Stimulated activated CD8-positive, alpha-beta memory T cell treated with anti-CD3 and anti-CD28 coated beads, Interleukin-12 subunit alpha, Interleukin-12 subunit beta, amount 100 ng/mL, for 4 hours (primary cell): ENCODE results near the gene PDSS2.
"Not testable (repeated sequence)": the region's sequence is repeated elsewhere in the genome, so short reads cannot be mapped to it uniquely, and the experiment has no call there.

Experiments used
- DNase-seq: peaks from one replicate; pipeline ENCODE4 v3.0.0-alpha.2; 2020; ENCODE audit warnings: low read depth

The PDSS2 gene, protein sequence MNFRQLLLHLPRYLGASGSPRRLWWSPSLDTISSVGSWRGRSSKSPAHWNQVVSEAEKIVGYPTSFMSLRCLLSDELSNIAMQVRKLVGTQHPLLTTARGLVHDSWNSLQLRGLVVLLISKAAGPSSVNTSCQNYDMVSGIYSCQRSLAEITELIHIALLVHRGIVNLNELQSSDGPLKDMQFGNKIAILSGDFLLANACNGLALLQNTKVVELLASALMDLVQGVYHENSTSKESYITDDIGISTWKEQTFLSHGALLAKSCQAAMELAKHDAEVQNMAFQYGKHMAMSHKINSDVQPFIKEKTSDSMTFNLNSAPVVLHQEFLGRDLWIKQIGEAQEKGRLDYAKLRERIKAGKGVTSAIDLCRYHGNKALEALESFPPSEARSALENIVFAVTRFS

DNA sequence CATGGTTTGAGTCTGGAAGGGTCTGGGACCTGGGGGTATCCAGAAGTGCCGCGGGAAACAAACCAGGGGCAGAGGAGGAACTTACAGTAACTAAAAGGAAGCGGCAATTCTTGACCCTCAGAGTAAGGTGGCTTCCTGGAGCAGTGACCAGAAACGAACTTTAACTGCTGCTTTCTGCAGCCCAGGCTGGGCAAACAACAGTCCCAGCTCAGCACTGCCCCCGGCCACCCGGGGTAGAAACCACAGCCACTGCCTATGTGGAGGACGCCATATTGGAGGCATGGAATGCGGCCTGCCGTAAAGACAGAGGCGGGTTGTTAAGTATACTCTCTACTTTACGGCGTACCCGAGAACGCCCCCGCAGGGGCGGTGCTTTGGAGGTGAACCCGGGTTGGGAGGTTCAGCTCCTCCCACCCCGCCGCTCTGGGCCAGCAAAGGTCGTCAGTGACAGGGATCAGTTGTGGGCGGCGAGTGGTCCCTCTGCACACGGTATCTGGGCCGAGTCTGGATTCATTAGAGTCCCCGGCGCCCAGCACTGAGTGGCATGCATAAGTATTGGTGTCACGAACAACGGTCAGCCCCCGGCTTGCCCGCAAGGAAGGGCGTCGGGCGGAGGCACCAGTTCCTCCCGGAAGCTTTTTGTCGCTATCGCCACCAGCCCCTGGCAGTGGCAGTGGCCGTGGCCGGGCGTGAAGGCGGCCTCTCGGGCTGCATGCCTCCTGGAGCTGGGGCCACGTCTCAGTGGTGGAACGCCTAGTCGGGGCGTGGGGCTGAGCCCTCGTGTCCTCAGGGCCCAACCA, at the start of gene PDSS2:
Gene PDSS2 (minus strand): TSS at position 282 of the 800 bp plus-strand sequence. CDS start 279 bp downstream, at position 3.
- DNase-seq = peak; percentile 96

DNA sequence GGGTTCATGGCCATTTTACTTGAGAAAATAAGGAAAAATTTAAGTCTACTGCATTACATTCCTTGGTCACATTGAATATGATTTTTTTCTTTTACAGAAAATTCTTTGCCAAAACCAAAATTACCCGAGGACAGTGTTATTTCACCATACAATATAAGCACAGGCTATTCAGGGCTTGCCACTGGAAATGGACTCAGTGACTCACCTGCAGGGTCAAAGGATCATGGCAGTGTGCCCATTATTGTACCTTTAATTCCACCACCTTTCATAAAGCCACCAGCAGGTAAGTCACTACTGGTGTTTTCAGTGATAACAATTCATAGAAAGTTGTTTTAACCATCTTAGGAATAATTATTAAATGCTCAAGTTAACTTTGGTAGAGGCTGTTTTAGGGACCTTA, 46.8 kb upstream of the PDSS2 start:
- no peak for DNase-seq

DNA sequence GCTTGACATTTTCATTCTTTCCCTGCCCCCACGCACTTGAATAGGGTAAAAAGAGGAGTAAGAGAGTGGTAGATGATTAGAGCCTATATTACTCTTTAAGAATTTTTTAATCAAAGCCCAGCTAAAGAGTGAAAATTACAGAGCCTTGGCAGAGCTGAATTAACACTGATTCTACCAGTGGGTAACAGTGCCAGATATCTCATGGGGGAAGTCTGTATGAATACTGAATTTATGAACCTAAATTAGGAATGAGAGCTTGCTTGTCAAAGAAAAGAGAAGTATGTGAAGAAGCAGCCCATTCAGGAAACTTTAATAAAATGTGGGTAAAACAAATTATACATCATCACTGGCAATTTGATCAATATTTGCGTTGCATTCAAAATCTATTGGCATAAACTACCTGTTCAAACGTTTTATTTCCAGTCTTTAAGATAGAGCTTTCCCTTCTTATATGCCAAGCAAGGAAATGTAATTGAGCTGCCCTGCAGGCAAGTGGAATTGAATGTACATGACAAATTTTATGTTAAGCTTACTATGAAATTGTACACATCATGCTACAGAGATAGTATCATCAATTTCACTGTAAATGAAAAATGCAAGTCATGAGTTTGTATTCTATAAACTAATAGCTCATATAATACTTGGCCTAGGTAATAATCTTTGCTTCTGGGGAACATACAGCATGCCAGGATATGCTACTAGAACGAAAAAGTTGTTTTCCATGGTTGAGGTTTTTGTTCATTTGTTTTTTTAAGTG, 45.1 kb upstream of the PDSS2 start:
- DNase-seq = no peak

DNA sequence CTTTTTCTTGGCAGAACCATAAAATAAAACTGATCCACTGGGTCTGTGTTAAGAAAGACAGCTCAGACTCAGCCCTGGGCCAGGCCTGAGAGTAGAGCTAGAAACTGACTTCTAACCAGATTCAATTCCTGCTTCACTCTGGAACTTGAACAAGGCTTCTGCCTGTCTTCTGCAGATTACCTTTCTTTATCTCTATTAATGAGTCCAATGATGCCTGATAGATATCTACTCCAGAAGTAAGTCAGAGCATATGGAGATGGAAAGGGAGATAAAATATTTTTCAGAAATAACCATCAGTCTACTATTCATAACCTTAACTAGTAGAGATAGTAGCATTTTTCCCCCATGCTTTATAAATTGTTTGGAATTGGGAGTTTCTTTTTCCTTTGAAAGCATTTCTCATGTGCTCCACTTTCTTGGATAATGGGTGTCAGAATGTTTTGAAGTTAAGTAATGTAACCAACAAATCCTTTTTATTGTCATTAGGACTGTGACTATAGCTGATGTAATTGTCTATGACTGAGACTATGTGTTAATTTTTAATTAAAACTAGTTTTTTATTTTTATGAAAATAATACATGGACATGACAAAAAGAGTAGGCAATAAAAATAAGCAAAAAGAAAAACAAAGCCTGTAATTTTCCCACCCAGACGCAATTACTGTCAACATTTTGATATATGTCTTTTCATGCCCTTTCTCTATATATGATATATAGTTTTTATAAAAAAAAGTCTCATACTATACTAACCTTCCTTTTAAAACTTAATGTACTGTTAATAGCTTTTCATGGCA, 37.7 kb upstream of the PDSS2 start:
- no peak for DNase-seq

DNA sequence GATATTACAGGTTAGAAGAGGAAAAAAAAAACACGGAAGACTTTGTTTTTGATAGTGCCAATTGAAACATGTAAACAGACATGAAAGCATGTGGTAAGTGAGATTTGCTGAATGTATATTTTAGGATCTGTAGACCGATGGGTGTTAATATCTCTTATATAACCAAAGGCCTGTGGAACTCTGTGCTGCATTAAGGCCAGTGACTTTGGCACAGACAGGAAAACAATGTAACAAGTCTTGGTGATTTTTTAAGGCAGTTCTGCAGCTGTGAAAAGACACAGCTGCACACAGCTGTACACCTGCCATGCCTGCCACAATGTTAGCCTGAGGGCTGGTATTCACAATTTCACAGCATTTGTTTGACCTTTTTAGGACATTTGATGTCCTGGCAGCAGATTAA, 36.6 kb upstream of the PDSS2 start:
- DNase-seq = no peak

DNA sequence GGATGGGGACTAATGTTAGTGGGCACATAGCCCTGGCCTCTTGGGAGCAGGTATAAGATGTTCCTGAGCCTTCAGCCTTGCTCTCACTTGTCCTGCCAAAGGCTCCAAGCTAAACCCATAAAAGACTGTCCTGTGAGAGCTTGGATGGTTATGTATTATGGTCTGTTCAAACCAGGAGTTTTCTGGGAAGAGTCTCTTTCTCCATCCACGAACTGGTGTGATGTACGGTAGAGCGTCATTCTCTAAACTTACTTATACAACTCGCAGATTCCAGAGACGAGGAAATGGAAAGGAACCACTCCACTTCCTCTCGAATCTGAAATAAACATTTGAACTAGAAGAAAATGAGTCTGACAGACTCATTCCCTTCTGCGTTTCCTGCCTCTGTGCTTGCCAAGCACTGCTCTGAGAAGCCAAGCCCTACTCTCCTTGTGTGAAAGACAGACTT, 35.9 kb upstream of the PDSS2 start:
- DNase-seq = no peak

DNA sequence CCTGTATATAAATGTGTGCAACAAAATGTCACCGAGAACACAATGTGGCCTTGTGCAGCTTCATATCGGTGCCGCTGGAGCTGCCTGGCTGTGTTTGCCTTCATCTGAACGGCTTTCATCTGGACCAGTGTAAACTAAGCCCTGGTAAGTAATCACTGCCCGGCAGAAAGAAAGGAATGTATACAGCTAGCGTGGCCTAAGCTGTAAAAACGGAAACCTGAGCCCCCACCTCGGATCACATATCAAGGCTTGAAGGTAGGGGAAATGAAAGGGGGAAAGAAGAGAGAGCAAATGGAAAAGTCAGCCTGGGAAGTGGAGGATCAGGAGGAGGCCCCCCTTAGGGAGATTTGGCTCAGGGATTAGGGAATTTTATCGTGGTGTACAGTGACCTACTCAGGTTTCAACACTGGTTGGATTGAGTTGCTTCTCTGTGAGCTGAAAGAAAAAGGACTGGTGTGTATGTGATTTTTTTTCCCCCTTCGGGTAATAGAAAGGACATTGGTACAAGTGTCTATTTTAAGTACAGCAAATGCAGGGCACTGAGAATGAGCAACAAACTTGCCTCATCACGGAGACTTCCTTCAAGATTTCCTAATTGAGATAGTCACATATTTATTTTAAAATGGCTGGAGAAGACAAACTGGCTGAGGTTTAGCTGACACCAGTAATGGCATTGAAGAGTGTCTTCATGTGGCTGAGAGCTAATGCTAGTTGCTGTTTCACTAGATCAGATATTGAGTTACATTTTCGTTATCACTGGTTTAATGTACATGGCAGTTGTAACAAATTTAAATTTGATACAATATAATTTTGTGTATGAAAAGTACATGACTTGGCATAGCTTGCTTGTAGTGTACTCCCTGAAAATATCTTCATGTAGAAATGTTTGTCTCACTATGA, 34.0 kb upstream of the PDSS2 start:
- no peak for DNase-seq

DNA sequence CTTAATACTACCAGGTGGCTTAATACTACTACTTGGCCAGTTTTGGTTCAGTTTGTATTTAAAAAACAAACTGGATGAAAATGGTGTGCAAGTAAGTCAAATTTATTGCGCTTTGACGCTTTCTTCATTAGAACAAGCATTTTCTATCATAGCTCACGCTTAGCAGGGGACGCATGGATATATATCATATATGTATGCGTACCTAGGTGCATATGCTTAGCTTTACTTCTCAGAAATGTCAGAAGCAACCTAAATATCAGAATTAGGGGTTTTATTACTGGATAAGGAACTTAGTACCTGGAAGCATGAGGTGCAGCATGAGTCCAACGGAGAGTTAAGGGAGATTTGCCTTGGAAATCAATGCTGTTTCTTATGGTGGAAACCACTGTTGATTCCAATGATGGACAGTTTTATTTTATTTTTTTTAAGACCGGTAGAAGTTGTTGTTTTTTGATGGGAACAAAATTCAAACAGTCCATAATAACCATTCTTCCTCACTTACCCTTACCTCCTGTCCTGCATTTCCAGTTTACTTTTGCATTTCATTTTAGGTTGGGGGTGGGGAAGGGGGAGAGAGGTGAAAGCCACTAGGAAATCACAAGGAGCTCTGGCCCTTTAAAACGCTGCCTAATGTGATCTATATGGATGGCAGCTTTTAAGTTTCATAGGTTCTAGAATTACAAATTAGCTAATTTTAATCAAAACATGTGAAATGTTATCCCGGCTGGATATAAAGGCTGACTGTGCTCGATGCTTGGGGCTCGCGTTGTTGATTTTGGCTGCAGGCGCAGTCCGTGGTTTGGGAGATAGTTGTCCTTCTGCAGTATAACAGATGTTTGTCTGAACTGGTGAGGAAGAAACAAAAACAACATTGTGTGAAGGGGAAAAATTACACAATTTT, 32.6 kb upstream of the PDSS2 start:
- DNase-seq = no peak

DNA sequence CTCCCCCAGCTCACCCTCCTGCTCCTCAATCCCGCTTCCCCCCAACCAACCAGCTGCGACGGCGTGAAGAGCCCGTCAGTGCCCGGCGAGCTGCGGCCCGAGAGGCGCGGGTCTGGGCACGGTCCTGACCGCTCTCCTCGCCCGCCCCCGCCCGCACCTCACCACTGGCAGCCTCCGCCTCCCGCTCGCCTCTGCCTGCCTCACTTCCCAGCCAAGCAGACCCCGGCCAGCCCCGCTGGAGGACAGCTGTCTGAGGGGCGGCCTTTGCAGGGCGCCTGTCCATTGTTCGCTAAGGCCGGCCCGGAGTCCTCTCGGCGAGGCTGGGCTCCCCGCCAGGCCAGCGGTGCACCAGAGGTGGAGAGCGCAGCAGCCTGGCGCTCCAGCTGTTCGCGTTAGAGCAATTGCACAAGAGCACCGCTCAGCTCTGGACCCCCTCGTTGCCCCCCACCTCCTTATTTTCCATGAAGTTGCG, 31.8 kb upstream of the PDSS2 start:
- DNase-seq = no peak

DNA sequence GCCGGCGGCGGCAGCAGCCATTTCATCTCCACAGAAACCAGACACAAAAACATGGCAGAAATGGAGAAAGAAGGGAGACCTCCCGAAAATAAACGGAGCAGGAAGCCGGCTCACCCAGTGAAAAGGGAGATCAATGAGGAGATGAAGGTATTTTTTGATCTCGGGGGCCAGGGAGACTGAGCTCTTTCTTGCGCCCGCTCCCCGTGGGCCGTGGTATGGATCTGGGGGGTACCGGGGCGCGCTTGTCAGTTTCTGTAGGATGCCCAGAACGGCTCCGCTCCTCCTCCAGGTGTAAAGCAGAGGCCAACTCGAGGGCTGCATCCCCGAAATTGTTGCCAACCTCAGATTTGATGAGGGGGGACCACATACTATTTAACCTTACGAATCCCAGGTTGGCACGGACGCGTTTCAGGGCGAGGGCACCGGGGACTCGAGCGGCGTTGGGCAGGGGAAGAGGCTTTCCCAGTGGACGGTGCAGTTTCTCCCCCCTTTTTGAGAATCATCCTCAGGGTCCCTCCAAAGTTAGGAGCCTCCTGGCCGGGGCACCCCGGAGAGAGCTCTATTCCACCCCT, 31.3 kb upstream of the PDSS2 start:
- no peak for DNase-seq

DNA sequence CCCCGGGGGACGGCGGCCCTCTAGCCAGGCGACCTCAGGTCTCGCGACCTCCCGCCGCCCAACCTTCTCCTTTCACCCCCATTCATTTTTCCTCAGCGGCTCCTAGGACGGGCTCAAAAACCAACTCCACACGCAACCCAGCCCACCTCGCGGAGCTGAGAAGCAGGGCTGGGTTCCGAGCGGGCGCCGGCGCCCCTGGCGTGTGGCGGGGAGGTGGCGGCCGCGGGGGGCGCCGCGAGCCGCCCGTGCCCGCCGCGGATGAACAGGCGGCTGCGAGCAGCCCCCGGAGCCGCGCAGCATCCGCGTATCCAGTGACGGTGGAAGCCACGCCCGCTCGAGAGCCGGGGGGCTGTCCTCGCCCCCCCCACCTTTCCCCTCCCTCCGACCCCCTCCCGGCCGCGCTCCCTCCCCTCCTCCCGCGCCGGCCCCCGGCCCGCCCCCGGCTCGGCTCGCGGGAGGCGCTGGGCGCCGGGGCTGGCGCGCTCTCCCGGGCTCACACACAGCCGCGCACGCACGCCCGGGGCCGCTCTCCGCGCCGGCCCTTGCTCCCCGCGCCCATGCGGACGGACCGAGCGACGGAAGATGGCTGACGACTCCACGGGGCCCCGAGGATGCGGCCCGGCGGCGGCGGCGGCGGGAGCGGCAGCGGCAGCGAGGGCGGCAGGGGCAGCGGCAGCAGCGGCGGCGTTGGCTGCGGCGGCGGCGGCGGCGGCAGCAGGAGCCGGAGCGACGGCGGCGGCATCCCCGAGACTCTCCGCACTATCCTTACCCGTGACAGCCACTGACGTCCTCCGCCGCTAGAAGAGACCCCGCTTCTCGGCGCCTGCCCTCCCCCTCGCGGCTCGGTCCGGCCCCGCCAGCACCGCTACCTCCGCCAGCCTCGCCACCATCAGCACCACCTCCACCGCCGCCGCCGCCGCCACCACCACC, 30.5 kb upstream of the PDSS2 start, which contains the start of gene SOBP:
Gene SOBP (plus strand): TSS at position 482 of the 930 bp plus-strand sequence. CDS start 500 bp downstream, outside the sequence.
- peak; percentile 55 for DNase-seq

DNA sequence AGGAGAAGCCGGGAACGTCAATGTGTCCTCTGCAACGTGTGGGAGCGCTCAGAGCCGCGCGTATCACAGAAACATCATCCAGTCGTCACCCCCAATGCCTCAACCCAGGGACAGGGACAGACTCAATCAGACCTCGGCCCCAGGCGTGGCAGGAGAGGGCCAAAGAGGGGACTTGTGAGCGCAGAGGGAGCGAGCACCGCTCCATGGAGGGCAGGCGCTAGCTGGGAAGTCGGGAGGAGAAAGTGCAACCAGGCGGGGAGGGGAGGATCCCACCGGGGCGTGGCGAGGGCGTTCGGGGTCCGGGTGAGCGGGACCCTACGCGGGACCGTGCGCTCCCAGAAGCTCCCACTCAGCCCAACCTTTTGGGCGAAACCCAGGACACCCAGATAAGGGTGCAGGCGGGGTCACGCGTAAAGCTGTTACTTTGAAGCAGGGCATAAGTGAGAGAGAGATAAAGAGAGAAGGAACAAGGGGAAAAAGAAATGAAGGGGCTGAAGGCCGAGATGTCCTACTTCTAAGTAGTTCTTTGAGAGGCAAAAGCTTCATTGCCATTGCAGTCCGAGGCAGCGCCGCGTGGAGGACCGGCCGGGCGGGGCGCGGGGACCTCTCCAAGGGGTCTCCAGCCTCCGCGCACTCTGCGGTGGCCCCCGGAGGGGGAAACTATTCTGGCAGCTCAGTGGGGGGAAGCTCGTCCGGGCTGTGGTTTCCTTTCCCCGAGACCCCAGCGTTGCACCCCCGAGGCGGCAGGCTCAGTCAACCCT, 29.7 kb upstream of the PDSS2 start:
- no peak for DNase-seq

DNA sequence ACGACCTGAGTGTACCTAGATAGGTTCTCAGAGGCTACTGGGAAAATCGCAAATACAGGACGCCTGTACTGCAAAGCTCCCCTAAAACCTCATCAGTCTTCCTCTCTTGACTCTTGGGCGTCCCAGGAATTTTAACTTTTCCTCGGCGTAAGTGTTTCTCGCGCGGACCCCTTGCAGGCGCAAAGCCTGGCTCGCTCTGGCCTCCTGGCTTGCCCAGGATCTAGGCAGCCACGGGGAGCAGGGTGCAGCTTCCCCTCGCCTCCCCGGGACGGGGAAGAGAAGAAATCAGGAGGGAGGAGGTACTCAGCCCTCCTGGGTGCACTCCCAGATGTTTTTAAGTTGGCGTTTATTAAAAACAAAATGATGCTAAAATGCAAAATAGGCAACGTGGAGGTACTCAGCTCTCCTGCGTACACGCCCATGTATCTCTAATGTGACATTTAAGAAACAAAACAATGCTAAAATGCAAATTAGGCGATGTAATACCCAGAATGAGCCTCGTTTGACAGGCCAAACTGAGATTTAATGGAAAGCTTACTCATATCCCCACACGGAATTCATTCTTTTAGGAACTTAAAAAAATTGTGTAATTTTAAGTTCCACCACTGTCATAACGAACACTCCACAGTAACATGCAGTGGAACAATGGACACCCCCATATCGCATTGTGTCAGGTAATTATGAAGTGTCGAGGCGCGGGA, 29.0 kb upstream of the PDSS2 start:
- no peak for DNase-seq

DNA sequence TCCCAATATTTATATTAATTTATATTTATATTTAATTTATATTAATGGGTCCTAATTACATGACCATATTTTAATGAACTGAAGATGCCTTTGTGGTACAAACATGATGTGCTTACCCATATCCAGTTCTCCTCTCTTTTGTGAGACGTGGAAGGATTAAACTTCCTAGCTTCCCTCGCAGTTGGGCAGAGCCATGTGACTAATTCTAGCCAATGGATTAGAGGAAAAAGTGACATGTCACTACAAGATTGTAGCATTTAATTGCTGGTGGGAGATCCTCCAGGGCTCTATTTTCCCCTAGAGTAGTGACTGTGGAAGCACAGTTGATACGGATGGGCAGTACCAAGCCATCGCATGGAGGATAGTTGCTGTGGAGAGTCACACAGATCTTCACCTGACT, 25.8 kb upstream of the PDSS2 start:
- DNase-seq = no peak

DNA sequence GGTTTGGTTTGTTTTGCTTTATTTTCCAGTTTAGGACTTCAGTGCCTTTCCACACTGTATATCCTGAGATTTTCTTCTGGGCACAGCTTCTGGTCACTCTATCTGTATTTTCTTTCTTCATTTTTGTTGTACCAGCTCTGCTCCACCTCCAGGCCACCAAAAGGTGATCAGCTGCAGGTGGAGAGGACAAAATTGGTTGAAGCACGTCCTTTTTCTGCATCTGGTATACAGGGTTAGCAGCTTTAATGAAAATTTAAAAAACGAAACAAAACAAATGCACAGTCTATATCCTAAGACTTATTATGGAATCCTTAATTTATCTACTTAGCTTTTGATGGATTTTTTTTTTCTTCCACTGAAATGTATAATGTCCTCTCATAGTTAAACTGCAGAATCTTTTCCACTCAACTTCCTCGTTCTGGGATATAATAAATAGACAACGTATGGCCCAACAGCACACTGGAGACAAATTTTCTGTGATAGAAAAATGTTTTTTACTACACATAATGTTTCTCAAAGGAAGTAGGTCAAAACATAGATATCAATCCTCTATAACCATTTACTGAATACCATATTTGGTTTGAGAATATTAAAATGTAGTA, 19.8 kb upstream of the PDSS2 start:
- DNase-seq = no peak

DNA sequence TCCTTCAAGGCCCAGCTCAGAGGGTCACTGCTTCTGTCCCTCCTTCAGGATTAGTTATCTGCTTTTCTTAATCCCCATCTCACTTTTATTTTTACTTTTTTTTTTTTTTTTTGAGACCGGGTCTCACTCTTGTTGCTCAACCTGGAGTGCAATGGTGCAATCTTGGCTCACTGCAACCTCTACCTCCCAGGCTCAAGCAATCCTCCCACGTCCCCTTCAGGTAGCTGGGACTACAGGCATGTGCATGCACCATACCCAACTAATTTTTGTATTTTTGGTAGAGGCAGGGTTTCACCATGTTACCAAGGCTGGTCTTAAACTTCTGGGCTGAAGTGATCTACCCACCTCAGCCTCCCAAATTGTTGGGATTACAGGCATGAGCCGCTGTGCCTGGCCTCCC, 16.5 kb upstream of the PDSS2 start:
- DNase-seq = not testable (repeated sequence)
